Middle frontal gyrus (tissue), 1 donor: ENCODE results near the gene GPR61.

Experiments used
- DNase-seq: peaks from one replicate; pipeline ENCODE4 v3.0.0-alpha.2; 2015; ENCODE audit warnings: low spot score; ENCODE audit errors: extremely low spot score

GPR61 gene

GRCh38 chr1:109565241-109565640, 25.6 kb downstream of the GPR61 start:
- no peak for DNase-seq

DNA sequence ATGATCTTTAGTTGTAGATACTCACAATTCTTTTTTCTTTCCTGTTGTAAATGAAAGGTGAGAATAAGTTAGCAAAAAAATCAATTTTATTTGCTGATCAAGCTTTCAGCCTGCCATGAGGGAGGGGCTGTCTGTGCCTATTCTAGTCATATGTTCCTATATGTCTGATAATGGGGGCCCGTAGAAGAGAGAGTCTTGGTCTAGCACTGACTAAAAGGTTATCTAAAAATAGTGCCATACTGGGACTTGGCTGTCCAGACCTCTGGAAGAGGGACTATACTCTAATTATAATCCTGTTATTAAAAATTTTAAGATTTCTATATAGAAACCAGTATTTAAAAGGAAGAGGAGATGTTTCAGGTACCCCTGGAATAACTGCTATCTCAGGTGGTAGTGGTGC, 27.3 kb downstream of the GPR61 start:
- DNase-seq: no peak

GRCh38 chr1:109567877-109568672, 28.4 kb downstream of the GPR61 start:
- DNase-seq: no peak

DNA sequence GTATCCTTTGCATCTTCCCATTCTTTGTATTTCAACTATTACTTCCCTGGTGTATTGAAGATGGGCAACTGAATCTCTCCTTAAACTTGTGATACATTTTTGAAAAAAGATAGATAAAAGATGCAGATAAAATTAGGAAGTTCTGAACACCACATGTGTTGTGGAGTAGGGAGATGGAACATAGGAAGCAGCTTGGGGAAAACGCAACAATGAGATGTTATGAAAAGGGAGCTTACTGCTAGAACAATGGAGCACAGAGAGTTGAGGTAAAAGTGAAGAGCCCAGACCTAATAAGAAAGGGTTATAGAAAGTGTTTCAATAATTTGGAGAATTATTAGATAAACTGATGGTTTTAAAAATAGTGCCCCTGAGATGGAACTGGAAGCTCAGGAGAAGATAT, 29.7 kb downstream of the GPR61 start:
- no peak for DNase-seq

- DNase-seq: no peak
These were observed 30.7 kb downstream of the GPR61 start for GRCh38 chr1:109570414-109570813.

DNA sequence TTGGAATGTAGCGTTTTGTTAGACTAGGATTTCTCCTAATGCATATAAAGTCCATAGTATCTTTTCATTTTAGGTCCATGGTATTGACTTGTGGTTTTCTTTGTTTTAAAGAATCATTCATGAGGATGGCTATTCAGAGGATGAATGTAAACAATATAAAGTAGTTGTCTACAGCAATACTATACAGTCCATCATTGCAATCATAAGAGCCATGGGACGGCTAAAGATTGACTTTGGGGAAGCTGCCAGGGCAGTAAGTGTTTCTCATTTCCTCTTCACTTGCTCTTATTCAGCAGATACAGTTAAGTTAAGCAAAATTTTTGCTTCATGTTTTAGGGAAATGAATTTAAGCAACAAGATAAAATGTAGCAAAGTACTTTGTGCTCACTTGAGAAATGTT, 34.1 kb downstream of the GPR61 start:
- no peak for DNase-seq

- DNase-seq: no peak
These were observed 39.3 kb downstream of the GPR61 start for GRCh38 chr1:109578947-109579443.

DNA sequence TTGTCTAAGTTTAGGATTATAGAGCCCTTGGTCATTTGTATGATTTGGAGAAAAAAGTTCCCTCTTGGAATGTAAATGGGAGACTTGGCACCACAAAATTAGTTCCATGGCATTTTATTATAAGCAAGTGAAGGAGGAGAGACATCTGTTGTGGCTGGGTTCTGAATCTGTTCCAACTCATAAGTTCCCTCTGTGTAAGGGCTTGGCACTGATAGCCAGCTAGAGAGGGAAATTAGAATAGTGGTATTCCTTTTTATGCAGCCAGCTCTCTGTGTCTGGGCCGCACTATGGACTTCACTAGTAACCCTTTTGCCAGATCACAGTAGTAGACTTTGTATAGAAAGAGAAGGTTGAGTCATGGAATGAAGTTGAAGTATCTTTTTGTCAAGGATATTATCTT, 39.8 kb downstream of the GPR61 start:
- DNase-seq: no peak

DNA sequence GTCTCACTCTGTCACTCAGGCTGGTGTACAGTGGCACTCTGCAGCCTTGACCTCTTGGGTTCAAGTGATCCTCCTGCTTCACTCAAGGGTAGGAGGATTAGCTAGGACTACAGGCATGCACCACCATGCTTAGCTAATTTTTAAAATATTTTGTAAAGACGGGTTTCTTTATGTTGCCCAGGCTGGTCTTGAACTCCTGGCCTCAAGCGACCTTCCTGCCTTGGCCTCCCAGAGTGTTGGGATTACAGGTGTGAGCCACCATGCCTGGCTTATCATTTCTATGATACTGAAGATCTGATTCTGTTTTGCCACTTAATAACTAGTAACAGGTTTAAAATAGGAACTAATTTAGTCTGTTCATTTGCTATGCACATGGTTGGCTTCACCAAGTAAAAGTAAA, 42.3 kb downstream of the GPR61 start:
- DNase-seq: no peak

DNA sequence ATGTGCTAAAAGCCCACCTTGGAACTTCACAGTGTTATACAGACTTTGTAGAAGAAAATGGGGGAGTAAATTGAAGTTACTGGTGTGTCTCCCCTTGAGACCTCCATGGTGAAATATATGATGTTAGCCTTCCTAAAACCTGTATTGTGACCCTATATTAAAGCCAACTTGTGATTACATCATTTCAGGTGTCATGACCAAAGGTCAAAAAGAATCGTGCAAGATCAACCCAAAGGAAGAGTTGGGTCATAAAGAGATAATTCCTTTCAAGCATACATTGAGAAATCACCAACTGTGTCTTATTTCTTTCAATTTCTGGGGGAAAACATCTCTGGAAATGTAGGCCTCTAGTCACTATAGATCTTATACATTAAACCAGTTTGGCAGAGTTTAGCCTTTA, 45.1 kb downstream of the GPR61 start:
- no peak for DNase-seq

GRCh38 chr1:109586055-109586454, 46.4 kb downstream of the GPR61 start:
- DNase-seq: no peak

DNA sequence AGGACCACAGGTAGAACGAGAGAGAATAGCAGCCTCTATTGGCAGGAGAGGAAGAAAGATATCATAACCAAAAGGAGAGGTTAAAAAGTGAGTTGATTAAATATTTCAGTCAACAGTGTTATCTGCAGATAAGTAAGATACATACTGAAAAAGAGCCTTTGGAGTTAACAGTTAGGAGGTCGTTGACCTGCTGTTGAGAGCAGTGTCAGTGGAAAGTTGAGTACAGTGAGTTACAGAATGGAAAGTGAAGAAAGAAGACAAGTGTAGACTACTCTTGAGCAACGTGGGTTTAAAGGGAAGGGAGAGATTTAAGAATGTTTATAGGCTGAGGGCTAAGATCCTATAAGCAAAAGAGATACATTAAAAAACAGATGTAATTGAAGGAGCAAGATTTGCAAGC, 49.5 kb downstream of the GPR61 start:
- DNase-seq: no peak

- no peak for DNase-seq
These were observed 50.0 kb downstream of the GPR61 start for GRCh38 chr1:109589679-109590078.

GRCh38 chr1:109592916-109593315, 53.2 kb downstream of the GPR61 start:
- DNase-seq: no peak

DNA sequence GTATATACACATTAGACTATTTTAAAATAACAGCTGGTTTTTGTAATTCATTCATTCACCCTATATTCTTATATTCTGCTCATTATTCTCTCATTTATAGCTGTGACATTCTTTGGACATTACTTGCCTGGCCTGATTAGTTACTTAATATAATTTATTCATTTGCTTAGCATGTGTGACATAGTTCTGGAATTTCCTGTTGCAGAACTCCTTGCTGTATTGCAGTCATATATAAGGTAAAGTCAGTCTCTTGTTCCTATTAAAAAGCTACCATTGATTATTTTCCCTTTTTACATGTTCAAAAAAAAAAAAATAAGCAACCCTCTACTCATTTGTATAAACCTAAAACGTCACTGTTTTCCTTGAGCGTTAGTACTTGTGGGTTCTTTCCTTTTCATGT, 55.9 kb downstream of the GPR61 start:
- DNase-seq: no peak
